Activated effector memory CD4-positive, alpha-beta T cell treated with Interleukin-2 at 50 U/mL for 16 hours (primary cell): Measurements from ENCODE around the gene RNF208.

Experiments used
- DNase-seq: peaks from one replicate; pipeline ENCODE4 v3.0.0-alpha.2; 2020

The RNF208 gene

GRCh38 chr9:137206602-137207001, 15.4 kb downstream of the RNF208 start:
- no peak for DNase-seq

- DNase-seq, result peak; percentile 88
Measured at GRCh38 chr9:137205126-137206069, 16.6 kb downstream of the RNF208 start, which contains the start of the genes NDOR1 and TMEM203. Gene NDOR1 (plus strand): TSS chr9:137205700. CDS start chr9:137205778, 78 bp downstream. Gene TMEM203 (minus strand): TSS chr9:137205648. CDS start chr9:137205414, 234 bp downstream.

GRCh38 chr9:137204731-137205125, 17.3 kb downstream of the RNF208 start:
- no peak for DNase-seq

GRCh38 chr9:137202966-137203365, 19.1 kb downstream of the RNF208 start:
- no peak for DNase-seq

GRCh38 chr9:137201205-137201868, 20.7 kb downstream of the RNF208 start:
- no peak for DNase-seq

GRCh38 chr9:137200311-137201204, 21.5 kb downstream of the RNF208 start, which contains the start of gene TPRN:
Gene TPRN (minus strand): TSS chr9:137200741. CDS start chr9:137200711, 30 bp downstream.
- DNase-seq, result peak; percentile 98

GRCh38 chr9:137199411-137200121, 22.5 kb downstream of the RNF208 start:
- no peak for DNase-seq

- no peak for DNase-seq
Measured at GRCh38 chr9:137198902-137199283, 23.1 kb downstream of the RNF208 start.

- DNase-seq, result no peak
Measured at GRCh38 chr9:137198051-137198901, 23.8 kb downstream of the RNF208 start.

- DNase-seq, result no peak
Measured at GRCh38 chr9:137195525-137196220, 26.4 kb downstream of the RNF208 start.

- DNase-seq, result no peak
Measured at GRCh38 chr9:137194909-137195308, 27.1 kb downstream of the RNF208 start.

GRCh38 chr9:137194388-137194787, 27.7 kb downstream of the RNF208 start:
- no peak for DNase-seq

- no peak for DNase-seq
Measured at GRCh38 chr9:137193771-137194170, 28.3 kb downstream of the RNF208 start.

- no peak for DNase-seq
Measured at GRCh38 chr9:137192859-137193258, 29.2 kb downstream of the RNF208 start.

GRCh38 chr9:137192448-137192780, 29.6 kb downstream of the RNF208 start:
- DNase-seq, result no peak

GRCh38 chr9:137191691-137192447, 30.2 kb downstream of the RNF208 start:
- no peak for DNase-seq

GRCh38 chr9:137191245-137191644, 30.8 kb downstream of the RNF208 start:
- no peak for DNase-seq

GRCh38 chr9:137190315-137190856, 31.7 kb downstream of the RNF208 start:
- DNase-seq, result no peak
